NOMO-1 (cell line): Measurements from ENCODE around the gene HES4.

Experiments used
- DNase-seq, 2 experiments: peaks; one replicate each; lab custom pipeline; 2025; ENCODE audit not compliant: unreplicated experiment in 2 of 2; lab: John Stamatoyannopoulos, UW

HES4 gene

DNA sequence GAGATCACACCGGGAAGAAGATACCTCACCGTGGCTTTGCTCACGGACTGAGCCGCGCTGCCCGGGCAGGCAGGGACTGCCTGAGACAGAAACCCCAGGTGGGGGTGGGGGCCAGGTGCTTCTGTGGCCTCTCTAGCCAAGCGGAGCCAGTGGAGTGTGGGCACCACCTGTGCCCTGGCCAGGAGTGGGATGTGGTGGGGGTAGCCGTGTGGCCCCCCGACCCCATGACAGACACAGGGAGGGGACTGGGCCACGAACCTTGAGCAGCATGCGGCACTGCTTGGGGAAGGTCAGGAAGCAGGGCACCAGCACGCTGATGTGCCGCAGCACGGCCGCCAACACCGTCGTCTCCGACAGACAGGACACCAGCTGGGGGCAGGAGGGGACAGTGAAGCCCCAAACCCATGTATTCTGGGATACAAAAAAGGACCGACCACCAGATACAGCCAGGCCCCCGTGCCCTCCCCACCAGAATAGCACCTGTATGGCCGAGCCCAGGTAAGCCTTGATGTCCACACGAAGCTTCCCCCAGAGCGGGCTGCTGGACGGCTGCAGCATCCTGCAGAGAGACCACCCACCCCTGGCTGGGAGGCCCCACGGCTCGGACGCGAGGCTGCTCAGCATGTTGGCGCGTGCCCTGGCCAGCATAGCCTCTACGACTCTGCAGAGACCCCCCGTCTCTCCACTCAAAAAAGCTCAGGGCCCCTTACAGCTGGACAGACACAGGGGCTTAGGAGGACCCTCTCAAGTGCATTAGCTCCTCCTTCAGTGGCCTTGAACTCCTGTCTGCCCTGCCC, 46.2 kb downstream of the HES4 start:
- no peak for DNase-seq

DNA sequence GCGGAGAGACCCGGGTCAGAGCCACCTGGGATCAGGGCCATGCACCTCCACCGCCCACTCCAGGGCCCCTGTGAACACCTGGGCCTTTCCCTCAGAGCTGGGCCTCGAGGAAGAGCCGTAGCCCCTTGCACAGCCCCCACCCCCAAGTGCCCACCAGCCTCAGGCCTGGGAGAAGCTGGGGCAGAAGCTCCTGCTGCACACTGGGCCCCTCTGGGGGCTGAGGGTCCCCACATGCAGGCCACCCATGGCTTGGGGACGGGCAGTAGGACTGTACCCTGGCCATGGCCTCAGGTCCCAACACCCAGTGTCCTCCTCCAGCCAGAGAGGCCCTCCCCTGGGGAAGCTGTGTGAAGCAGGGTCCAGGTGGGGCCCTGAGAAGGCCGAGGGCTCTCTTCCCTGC, 47.3 kb downstream of the HES4 start:
- no peak for DNase-seq

GRCh38 chr1:952201-952600, 47.7 kb downstream of the HES4 start:
- DNase-seq = no peak

- no peak for DNase-seq
These were observed 48.5 kb downstream of the HES4 start for GRCh38 chr1:951364-951763.

DNA sequence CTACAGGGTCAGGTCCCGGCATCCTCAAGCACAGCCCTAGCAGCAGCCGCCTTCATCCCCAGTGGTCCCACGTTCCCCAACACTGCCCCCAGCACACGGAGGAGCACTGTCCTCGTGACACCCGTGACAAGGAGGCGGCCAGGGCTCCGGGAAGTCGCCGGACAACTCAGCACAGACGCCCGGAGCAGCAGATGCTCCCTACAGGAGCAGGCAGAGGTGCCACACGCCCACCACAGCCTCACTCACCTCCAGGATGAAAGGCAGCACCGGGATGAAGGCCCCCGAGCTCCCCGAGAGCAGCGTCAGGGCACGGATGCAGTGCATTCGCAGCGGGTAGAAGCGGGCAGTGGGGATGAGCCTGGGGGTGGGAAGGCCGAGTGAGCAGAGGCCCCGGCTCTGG, 49.0 kb downstream of the HES4 start:
- no peak for DNase-seq

GRCh38 chr1:950268-950667, 49.6 kb downstream of the HES4 start:
- no peak for DNase-seq
